ENCODE data around the gene LUZP2.

DNA sequence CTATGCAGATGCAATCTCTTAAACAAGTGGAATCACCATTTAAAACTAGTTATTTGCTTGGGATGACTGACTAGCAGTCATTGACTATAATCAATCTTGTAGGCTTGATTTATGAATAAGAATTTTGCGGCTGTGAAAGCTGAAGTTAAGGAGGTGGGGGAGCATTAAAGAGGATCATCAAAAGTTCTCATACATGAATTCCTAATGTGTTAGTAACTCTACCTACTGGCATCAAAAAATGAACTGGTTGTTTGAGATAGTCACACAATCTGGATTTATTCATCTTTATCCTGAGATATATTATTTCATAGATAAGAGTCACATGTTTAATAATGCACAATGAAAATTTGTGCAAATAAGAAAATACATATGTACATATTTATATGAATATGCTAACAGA lies 393.6 kb downstream of the LUZP2 start:
- TF ChIP-seq EZH2 (optimal IDR thresholded peaks at IDR 0.05; ENCODE audit: low read depth, low read length) (no peak), EZH2phosphoT487 (IDR thresholded peaks at IDR 0.05; ENCODE audit: low read length) (no peak)
- TF ChIP-seq, protein P1, sequence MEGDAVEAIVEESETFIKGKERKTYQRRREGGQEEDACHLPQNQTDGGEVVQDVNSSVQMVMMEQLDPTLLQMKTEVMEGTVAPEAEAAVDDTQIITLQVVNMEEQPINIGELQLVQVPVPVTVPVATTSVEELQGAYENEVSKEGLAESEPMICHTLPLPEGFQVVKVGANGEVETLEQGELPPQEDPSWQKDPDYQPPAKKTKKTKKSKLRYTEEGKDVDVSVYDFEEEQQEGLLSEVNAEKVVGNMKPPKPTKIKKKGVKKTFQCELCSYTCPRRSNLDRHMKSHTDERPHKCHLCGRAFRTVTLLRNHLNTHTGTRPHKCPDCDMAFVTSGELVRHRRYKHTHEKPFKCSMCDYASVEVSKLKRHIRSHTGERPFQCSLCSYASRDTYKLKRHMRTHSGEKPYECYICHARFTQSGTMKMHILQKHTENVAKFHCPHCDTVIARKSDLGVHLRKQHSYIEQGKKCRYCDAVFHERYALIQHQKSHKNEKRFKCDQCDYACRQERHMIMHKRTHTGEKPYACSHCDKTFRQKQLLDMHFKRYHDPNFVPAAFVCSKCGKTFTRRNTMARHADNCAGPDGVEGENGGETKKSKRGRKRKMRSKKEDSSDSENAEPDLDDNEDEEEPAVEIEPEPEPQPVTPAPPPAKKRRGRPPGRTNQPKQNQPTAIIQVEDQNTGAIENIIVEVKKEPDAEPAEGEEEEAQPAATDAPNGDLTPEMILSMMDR (IDR thresholded peaks at IDR 0.05; ENCODE audit: low read length): no peak
